Measurements from ENCODE around the gene CWH43. TPM values are rescaled to one million over a fixed set of nuclear protein-coding genes. Genes with fewer than 3 reads are reported as not detected.
"Not testable (repeated sequence)": the region's sequence is repeated elsewhere in the genome, so short reads cannot be mapped to it uniquely, and the experiment has no call there.

The CWH43 gene
- total RNA-seq, 1 donor = not detected

DNA sequence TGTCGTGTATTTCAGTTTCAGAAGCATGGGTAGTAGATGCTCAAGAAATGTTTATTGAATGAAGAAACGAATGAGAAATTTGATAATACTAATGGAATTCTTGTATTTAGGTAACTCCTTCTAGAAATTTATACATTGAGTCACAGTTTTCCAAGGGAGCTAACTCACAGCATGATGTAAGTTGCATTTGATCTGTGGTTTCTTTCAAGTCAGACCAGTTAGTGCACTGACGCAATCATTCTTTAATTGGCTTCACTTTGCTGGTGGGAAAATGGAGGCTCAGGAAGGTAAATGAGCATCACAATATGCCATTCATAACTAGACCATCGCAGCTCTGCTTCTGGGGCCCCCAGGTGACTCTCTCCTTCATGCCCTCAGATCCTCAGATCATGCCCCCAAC is 17.3 kb upstream of the CWH43 start:
- peak; percentile 49 for DNase-seq (ENCODE audit: low read depth)
- TF ChIP-seq, protein P1, sequence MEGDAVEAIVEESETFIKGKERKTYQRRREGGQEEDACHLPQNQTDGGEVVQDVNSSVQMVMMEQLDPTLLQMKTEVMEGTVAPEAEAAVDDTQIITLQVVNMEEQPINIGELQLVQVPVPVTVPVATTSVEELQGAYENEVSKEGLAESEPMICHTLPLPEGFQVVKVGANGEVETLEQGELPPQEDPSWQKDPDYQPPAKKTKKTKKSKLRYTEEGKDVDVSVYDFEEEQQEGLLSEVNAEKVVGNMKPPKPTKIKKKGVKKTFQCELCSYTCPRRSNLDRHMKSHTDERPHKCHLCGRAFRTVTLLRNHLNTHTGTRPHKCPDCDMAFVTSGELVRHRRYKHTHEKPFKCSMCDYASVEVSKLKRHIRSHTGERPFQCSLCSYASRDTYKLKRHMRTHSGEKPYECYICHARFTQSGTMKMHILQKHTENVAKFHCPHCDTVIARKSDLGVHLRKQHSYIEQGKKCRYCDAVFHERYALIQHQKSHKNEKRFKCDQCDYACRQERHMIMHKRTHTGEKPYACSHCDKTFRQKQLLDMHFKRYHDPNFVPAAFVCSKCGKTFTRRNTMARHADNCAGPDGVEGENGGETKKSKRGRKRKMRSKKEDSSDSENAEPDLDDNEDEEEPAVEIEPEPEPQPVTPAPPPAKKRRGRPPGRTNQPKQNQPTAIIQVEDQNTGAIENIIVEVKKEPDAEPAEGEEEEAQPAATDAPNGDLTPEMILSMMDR (IDR thresholded peaks at IDR 0.05; ENCODE audit: insufficient read depth, low read length) = no peak
- H3K4me3 ChIP-seq (ENCODE audit: low read depth, low read length) = no peak overlapping the region

DNA sequence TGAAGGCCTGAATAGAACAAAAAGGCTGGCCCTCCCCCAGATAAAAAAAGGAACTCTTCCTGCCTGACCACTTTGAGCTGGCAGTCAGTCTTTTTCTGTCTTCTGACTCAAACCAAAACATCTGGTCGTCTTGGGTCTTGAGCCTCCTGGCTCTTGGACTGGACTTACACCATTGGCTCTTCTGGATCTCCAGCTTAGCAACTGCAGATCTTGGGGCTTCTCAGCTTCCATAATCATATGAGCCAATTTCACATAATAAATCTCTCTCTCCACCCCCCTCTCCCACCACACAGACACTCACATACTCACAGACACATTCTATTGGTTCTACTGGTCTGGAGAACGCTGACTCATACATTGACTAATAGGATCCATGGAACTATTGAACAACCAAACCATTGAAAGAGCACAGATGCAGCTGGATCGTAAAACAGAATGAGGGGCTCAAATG is 15.6 kb upstream of the CWH43 start:
- no peak overlapping the region for H3K4me3 ChIP-seq (ENCODE audit: low read depth, low read length)
- TF ChIP-seq, protein P1 (IDR thresholded peaks at IDR 0.05; ENCODE audit: insufficient read depth, low read length) = no peak
- peak; percentile 71 for DNase-seq (ENCODE audit: low read depth)

DNA sequence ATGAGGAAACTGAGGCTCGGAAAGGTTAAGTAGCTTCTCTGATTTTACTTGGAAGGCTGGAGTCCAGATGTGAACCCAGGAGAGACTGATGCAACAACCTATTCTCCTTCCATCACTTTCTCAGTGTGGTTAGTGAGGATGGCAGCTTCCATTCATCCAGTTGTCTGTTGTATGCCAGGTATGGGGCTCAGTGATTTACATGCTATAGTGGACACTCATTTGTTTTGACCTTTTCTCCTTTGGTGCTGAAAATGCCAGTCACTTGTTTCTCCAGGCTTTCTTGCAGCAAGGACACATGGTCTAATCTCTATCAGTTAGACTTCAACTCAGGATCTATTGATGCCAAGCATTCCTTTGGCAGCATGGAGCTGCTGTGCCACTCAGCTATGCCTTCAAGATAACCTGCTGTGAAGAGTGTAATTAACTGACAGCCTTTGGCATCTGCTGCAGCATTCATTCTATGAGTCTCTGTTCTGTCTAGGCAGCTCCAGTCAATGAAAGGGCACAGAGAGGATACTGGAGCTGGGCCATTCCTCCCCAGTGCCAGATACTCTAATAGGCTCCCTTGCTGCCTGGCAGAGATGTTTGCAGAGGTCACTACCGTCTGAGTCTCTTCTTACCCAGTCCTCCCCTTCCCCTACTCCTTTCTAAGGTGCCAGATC is 11.0 kb upstream of the CWH43 start:
- TF ChIP-seq, protein P1 (IDR thresholded peaks at IDR 0.05; ENCODE audit: insufficient read depth, low read length) = no peak
- no peak overlapping the region for H3K4me3 ChIP-seq (ENCODE audit: low read depth, low read length)
- DNase-seq (ENCODE audit: low read depth) = no peak

DNA sequence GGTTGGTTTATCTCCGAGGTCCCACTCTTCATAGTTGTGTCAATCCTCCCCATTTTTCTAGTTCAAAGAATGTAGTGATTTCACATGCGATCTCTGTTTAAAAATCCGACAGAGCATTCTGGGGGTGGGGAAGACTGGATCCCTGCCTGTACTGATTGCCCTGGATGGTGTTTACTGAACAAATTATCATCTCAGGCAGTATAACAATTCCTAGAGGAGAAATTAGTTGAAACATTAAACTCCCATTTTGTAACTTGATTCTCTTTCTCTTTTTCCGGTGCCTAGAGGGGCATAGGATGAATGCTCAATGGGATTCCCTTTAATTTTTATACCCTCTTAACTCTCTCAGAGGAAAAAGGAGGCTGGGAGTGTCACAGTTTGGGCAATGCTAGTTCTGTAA is 10.0 kb upstream of the CWH43 start:
- no peak for DNase-seq (ENCODE audit: low read depth)
- H3K4me3 ChIP-seq (ENCODE audit: low read depth, low read length) = no peak overlapping the region
- TF ChIP-seq, protein P1 (IDR thresholded peaks at IDR 0.05; ENCODE audit: insufficient read depth, low read length) = no peak

DNA sequence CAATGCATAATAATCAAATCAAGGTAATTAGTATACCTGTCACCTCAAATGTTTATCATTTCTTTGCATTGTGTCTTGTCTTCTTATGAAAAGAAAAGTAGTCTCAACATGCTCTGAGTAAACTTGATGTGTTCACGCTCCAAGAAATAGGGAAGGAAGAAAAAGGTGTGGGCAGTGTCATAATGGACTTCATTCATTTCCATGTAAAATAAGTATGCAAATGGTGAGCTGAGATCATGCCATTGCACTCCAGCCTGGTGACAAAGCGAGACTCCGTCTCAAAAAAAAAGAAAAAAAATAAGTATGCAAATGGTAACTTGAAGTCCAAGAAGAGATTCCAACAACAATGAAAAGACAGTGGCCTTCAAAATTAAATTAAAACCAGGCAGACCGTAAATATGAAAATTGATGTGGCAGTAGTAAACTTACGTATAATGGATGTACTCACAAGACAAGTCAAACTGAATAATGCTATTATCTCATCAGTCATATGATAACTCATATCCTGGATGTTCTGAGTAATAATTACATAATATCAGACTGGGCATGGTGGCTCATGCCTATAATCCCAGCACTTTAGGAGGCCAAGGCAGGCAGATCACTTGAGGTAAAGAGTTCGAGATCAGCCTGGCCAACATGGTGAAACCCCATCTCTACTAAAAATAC is 6.0 kb upstream of the CWH43 start:
- no peak overlapping the region for H3K4me3 ChIP-seq (ENCODE audit: low read depth, low read length)
- TF ChIP-seq, protein P1 (IDR thresholded peaks at IDR 0.05; ENCODE audit: insufficient read depth, low read length) = no peak
- no peak for DNase-seq (ENCODE audit: low read depth)

DNA sequence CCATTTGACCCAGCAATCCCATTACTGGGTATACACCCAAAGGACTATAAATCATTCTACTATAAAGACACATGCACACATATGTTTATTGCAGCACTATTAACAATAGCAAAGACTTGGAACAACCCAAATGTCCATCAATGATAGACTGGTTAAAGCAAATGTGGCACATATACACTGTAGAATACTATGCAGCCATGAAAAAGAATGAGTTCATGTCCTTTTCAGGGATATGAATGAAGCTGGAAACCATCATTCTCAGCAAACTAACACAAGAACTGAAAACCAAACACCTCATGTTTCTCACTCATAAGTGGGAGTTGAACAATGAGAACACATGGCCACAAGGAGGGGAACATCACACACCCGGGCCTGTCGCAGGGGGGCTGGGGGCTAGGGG is 2.1 kb upstream of the CWH43 start:
- not testable (repeated sequence) for DNase-seq (ENCODE audit: low read depth); H3K4me3 ChIP-seq (ENCODE audit: low read depth, low read length)

DNA sequence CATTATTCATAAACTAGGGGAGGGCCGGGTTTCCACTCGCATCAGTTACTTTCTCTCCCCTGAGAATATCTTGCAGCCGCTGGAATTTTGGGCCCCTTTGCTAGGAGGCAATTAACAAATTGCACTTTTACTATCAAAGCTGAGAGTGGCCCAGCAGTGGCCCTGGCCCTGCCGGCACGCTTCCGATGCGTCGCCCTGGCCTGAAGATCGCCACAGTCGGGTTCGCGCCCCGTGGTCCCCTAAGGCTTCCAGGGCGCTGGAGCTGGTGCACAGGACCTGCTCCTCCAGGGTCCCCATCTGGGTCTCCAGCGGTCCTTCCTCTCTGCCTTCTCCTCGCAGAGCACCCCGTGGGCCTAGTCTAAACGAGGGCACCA is 486 bp upstream of the CWH43 start:
- TF ChIP-seq, protein P1 (IDR thresholded peaks at IDR 0.05; ENCODE audit: insufficient read depth, low read length) = no peak
- DNase-seq (ENCODE audit: low read depth) = no peak
- H3K4me3 ChIP-seq (ENCODE audit: low read depth, low read length) = no peak overlapping the region
